Sigmoid colon (tissue), 7 donors: ENCODE results near the gene FAM151B. TPM values are rescaled to one million over a fixed set of nuclear protein-coding genes. Genes with fewer than 3 reads are reported as not detected.

Source experiments
- DNase-seq: peaks from one replicate; pipeline ENCODE4 v3.0.0-alpha.2; 2019
- H3K27ac ChIP-seq, 4 donors: fragments of 200-600 bp; sonication (generic); one replicate each; pipeline ENCODE4 v1.5.1; 2016 to 2019; ENCODE audit warnings: mild to moderate bottlenecking in 1 of 4
- H3K27me3 ChIP-seq, 3 donors: fragments of 200-600 bp; sonication (generic); one replicate each; pipeline ENCODE4 v1.5.1; 2019; ENCODE audit warnings: mild to moderate bottlenecking in 1 of 3
- H3K36me3 ChIP-seq, 4 donors: fragments of 200-600 bp; sonication (generic); one replicate each; pipeline ENCODE4 v1.5.1; 2016 to 2019
- H3K4me1 ChIP-seq, 4 donors: fragments of 200-600 bp; sonication (generic); one replicate each; pipeline ENCODE4 v1.5.1; 2017 to 2019
- H3K4me3 ChIP-seq, 4 donors: fragments of 200-600 bp; sonication (generic); one replicate each; pipeline ENCODE4 v1.5.1; 2017 to 2019; ENCODE audit warnings: mild to moderate bottlenecking in 2 of 4, moderate library complexity in 1 of 4
- H3K9me3 ChIP-seq, 4 donors: fragments of 200-600 bp in 3 of 4; sonication (generic) in 3 of 4; one replicate each; pipeline versions ENCODE4 v1.5.1 to v1.6.1; 2013 to 2019
- EP300 ChIP-seq, 4 donors: sonication (generic); formaldehyde crosslinking; IDR thresholded peaks; one replicate each; pipeline ENCODE4 v1.6.1; 2017; ENCODE audit warnings: antibody characterized with exemption in 4 of 4
- POLR2A ChIP-seq, 2 donors: fragments of 450-650 bp; IDR thresholded peaks; one replicate each; pipeline ENCODE4 v1.6.1; 2016; ENCODE audit warnings: antibody characterized with exemption in 2 of 2, mild to moderate bottlenecking in 2 of 2, moderate library complexity in 2 of 2
- POLR2AphosphoS5 ChIP-seq, 4 donors: sonication (generic); formaldehyde crosslinking; IDR thresholded peaks; one replicate each; pipeline ENCODE4 v1.6.1; 2017; ENCODE audit warnings: antibody characterized with exemption in 4 of 4
- WGBS, 2 donors: extraction: QIAGEN DNeasy Blood & Tissue Kit; methylation state at CpG; one replicate each; pipeline ENCODE4 v1.1.7; 2013; 5-methylcytosine and 5-hydroxymethylcytosine counted together
- intact Hi-C: fragments of 100-400 bp; cut with DNase I; formaldehyde crosslinking; loops from one replicate; pipeline ENCODE4 v1.15.1; 2023
- polyA plus RNA-seq, 3 donors: library from polyadenylated mRNA; stranded (reverse); fragments of 200-250 nt; gene quantifications; one replicate each; pipeline ENCODE4 v1.2.3, GENCODE V29; 2013
- total RNA-seq, 4 donors: library from RNA; depleted of rRNA; stranded (reverse); fragments of >200 nt; gene quantifications; one replicate each; pipeline ENCODE4 v1.1.0, GENCODE V29; 2016
- TF ChIP-seq, protein P1 (sequence below), 4 experiments: fragments of 450-650 bp in 3 of 4; fragments of 200-600 bp in 1 of 4; IDR thresholded peaks; one replicate each; pipeline ENCODE4 v1.5.1; 2016 to 2019; ENCODE audit warnings: antibody characterized with exemption in 4 of 4, mild to moderate bottlenecking in 3 of 4, moderate library complexity in 2 of 4
- donor health status: healthy with polysubstance abuse.
- donor health status: Bipolar disorder and iron deficiency.
- donor health status: healthy.

The FAM151B gene
- total and polyA plus RNA-seq, 7 donors: 0.46 to 3.3 (median 1.6) TPM

DNA sequence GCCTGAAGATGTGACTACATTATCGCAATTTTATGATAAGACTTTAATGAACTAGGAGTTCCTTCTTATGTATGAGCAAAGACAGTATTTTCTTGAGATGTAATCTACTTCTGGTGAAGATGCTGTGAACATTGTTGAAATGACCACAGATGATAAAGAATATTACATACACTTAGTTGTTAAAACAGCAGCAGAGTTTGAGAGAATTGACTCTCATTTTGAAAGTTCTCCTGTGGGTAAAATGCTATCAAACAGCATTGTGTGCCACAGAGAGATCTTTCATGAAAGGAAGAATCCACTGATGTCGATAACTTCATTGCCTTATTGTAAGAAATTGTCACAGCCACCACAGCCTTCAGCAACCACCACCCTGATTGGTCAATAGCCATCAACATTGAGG, 8.0 kb downstream of the FAM151B start:
- H3K27ac ChIP-seq: no peak overlapping the region
- no peak for TF ChIP-seq POLR2A (IDR thresholded peaks at IDR 0.05)
- no peak for TF ChIP-seq EP300 (IDR thresholded peaks at IDR 0.05)
- TF ChIP-seq, protein P1, sequence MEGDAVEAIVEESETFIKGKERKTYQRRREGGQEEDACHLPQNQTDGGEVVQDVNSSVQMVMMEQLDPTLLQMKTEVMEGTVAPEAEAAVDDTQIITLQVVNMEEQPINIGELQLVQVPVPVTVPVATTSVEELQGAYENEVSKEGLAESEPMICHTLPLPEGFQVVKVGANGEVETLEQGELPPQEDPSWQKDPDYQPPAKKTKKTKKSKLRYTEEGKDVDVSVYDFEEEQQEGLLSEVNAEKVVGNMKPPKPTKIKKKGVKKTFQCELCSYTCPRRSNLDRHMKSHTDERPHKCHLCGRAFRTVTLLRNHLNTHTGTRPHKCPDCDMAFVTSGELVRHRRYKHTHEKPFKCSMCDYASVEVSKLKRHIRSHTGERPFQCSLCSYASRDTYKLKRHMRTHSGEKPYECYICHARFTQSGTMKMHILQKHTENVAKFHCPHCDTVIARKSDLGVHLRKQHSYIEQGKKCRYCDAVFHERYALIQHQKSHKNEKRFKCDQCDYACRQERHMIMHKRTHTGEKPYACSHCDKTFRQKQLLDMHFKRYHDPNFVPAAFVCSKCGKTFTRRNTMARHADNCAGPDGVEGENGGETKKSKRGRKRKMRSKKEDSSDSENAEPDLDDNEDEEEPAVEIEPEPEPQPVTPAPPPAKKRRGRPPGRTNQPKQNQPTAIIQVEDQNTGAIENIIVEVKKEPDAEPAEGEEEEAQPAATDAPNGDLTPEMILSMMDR (IDR thresholded peaks at IDR 0.05): no peak
- TF ChIP-seq POLR2AphosphoS5 (IDR thresholded peaks at IDR 0.05): no peak
- DNase-seq: no peak
- no peaks in the 10 kb centered on the region for H3K27me3 ChIP-seq
- H3K4me1 ChIP-seq: no peaks in the 10 kb centered on the region
- H3K36me3 ChIP-seq: no peaks in the 10 kb centered on the region
- H3K4me3 ChIP-seq: no peak overlapping the region
- WGBS, 2 donors: 95 to 97% methylated on average over 2 of the region's 2 CpGs
- intact Hi-C loops: no loop called here
- no peaks in the 10 kb centered on the region for H3K9me3 ChIP-seq

DNA sequence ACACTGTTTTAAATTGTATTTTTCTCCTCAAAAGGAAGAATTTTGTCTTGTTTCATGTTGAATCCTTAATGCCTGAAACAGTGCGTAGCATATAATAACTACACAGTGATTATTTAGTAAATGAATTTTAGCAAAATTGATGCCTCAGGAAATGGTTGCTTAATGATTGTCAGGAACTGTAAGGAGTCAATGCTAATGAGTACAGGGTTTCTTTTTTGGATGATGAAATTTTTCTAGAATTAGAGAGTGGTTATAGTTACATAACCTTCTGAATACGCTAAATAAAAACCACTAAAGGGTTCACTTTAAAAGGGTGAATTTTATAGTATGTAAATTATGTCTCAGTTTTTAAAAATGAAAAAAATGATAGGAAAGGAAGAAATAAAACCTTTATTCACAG, 14.9 kb downstream of the FAM151B start:
- intact Hi-C loops: no loop called here
- 95 to 98% methylated on average over 2 of the region's 2 CpGs for WGBS, 2 donors

DNA sequence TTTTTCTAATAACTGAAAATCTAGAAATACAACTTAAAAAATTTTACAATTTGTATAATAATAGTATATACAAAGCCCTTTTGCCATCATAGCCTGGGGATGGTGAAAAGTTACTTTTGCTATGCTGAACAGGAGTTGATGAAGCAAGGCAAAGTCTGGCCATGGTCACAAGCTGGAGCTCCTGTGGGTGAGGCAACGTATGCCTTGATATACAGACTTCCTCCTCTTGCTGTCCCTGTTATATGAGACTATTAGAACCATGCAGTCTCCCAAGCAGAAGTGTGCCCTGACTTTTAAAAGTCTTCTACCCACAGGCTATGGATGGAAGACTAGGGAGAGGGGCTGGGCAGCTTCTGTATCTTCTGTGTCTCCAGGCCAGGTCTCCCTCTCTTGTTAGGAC, 15.7 kb downstream of the FAM151B start:
- no peaks in the 10 kb centered on the region for H3K9me3 ChIP-seq
- no peaks in the 10 kb centered on the region for H3K27me3 ChIP-seq
- H3K4me3 ChIP-seq: no peak overlapping the region
- no peaks in the 10 kb centered on the region for H3K4me1 ChIP-seq
- WGBS, 2 donors: 43 to 71% methylated on average over 1 of the region's 1 CpG
- no peak for DNase-seq
- no peak overlapping the region for H3K27ac ChIP-seq
- TF ChIP-seq POLR2AphosphoS5 (IDR thresholded peaks at IDR 0.05) (no peak), POLR2A (IDR thresholded peaks at IDR 0.05) (no peak), EP300 (IDR thresholded peaks at IDR 0.05) (no peak)
- TF ChIP-seq, protein P1 (IDR thresholded peaks at IDR 0.05): no peak
- no peaks in the 10 kb centered on the region for H3K36me3 ChIP-seq
- intact Hi-C loops: no loop called here

More for the DNA sequence above, 14.9 kb downstream of the FAM151B start:
- Histone ChIP-seq H3K4me3 (no peak overlapping the region), H3K27me3 (no peaks in the 10 kb centered on the region), H3K9me3 (no peaks in the 10 kb centered on the region), H3K27ac (no peak overlapping the region), H3K36me3 (no peaks in the 10 kb centered on the region), H3K4me1 (no peaks in the 10 kb centered on the region)
- TF ChIP-seq POLR2A (IDR thresholded peaks at IDR 0.05) (no peak), EP300 (IDR thresholded peaks at IDR 0.05) (no peak), POLR2AphosphoS5 (IDR thresholded peaks at IDR 0.05) (no peak)
- TF ChIP-seq, protein P1 (IDR thresholded peaks at IDR 0.05): no peak
- DNase-seq: no peak

DNA sequence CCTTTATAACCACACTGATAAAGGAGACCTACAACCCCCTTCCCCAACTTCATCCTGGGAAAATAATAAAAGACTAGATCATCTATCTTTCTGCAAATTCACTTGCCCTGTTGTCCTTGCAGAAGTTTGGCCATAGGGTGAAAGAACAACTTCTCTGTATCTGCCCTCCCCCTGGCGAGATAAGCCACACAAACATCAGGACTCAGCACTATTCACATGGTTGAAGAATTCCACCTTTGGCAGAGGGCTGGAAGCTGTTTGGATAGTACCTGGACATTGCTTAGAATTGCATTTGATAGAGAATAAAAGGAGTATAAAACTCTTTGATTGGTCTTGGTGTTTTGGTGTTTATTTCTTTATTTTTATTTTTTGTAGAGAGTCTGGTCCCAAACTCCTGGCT, 16.9 kb downstream of the FAM151B start:
- no peak for TF ChIP-seq POLR2A (IDR thresholded peaks at IDR 0.05)
- no peak for TF ChIP-seq POLR2AphosphoS5 (IDR thresholded peaks at IDR 0.05)
- TF ChIP-seq EP300 (IDR thresholded peaks at IDR 0.05): no peak
- TF ChIP-seq, protein P1 (IDR thresholded peaks at IDR 0.05): no peak
- no peak overlapping the region for H3K27ac ChIP-seq
- no peaks in the 10 kb centered on the region for H3K4me1 ChIP-seq
- no peaks in the 10 kb centered on the region for H3K9me3 ChIP-seq
- no peaks in the 10 kb centered on the region for H3K36me3 ChIP-seq
- intact Hi-C loops: no loop called here
- no peak for DNase-seq
- no peak overlapping the region for H3K4me3 ChIP-seq
- H3K27me3 ChIP-seq: no peaks in the 10 kb centered on the region
- WGBS, 2 donors: 87 to 89% methylated on average over 1 of the region's 1 CpG

DNA sequence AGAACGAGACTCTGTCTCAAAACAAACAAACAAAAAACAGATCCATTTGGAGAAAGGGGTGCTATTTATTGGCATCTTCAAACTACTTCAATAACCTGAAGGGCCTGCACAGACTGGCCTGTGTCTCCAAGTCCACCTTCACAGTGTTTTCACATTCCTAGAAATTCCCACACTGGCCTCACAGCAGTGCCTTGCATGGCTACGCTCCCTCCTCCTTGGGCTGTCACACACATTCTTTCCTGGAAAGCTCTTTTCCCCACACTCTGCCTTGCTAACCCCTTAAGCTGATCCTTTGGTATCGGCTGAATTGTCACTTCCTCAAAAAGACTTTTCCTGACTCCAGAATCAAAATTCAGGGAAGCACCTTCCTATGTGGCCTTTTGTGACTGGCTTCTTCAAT, 19.8 kb downstream of the FAM151B start:
- DNase-seq: no peak
- TF ChIP-seq POLR2A (IDR thresholded peaks at IDR 0.05): no peak
- TF ChIP-seq POLR2AphosphoS5 (IDR thresholded peaks at IDR 0.05): no peak
- no peak overlapping the region for H3K4me3 ChIP-seq
- no peaks in the 10 kb centered on the region for H3K4me1 ChIP-seq
- no peaks in the 10 kb centered on the region for H3K9me3 ChIP-seq
- intact Hi-C loops: no loop called here
- 93 to 96% methylated on average over 3 of the region's 3 CpGs for WGBS, 2 donors
- H3K36me3 ChIP-seq: no peaks in the 10 kb centered on the region
- H3K27ac ChIP-seq: no peak overlapping the region
- no peaks in the 10 kb centered on the region for H3K27me3 ChIP-seq
